ENCODE results near the gene ZNF202. TPM values are rescaled to one million over a fixed set of nuclear protein-coding genes. Genes with fewer than 3 reads are reported as not detected.

The ZNF202 gene
- total and polyA plus RNA-seq, 2 donors (not counting 1 experiment from before 2014, with no cell fraction given): 17.0 to 25.1 TPM

- Histone ChIP-seq H4K20me1 (ENCODE audit: control insufficient read depth, insufficient read depth, low read length, poor library complexity, severe bottlenecking) (peaks cover 13% of the 10 kb centered on the region), H3K9ac (ENCODE audit: low read length) (no peak overlapping the region), H3K4me1 (ENCODE audit: control insufficient read depth in 2 of 2, insufficient read depth in 2 of 2, low read length in 2 of 2) (peaks cover 20 to 21% of the 10 kb centered on the region in 2 donors), H3K27ac (ENCODE audit: low read length in 2 of 2) (no peak overlapping the region), H3K9me3 (ENCODE audit: control extremely low read depth in 1 of 3, control insufficient read depth in 2 of 3, insufficient read depth in 1 of 3, low read length in 2 of 3) (no peaks in the 10 kb centered on the region), H2AFZ (ENCODE audit: insufficient read depth, low read depth, low read length, poor library complexity, severe bottlenecking) (no peak overlapping the region), H3K4me3 (ENCODE audit: control extremely low read depth in 1 of 5, extremely low read depth in 1 of 5, insufficient read depth in 1 of 5, low read depth in 2 of 5, low read length in 4 of 5) (no peak overlapping the region), H3K4me2 (replicated peaks; ENCODE audit: low read depth, low read length, poor library complexity, severe bottlenecking) (no peak overlapping the region), H3K79me2 (ENCODE audit: control insufficient read depth, insufficient read depth, low read length) (peaks cover 50% of the 10 kb centered on the region), H3K36me3 (replicated peaks in 1 of 2; ENCODE audit: control extremely low read depth in 1 of 2, control insufficient read depth in 1 of 2, extremely low read depth in 1 of 2, insufficient read depth in 2 of 2, low read length in 1 of 2) (peaks cover 0 to 17% of the 10 kb centered on the region in 2 experiments), H3K27me3 (replicated peaks in 1 of 4; ENCODE audit: control extremely low read depth in 1 of 4, control insufficient read depth in 3 of 4, insufficient read depth in 4 of 4, low read length in 3 of 4) (no peaks in the 10 kb centered on the region)
- TF ChIP-seq, protein P1, sequence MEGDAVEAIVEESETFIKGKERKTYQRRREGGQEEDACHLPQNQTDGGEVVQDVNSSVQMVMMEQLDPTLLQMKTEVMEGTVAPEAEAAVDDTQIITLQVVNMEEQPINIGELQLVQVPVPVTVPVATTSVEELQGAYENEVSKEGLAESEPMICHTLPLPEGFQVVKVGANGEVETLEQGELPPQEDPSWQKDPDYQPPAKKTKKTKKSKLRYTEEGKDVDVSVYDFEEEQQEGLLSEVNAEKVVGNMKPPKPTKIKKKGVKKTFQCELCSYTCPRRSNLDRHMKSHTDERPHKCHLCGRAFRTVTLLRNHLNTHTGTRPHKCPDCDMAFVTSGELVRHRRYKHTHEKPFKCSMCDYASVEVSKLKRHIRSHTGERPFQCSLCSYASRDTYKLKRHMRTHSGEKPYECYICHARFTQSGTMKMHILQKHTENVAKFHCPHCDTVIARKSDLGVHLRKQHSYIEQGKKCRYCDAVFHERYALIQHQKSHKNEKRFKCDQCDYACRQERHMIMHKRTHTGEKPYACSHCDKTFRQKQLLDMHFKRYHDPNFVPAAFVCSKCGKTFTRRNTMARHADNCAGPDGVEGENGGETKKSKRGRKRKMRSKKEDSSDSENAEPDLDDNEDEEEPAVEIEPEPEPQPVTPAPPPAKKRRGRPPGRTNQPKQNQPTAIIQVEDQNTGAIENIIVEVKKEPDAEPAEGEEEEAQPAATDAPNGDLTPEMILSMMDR (IDR thresholded peaks at IDR 0.05): no peak
- TF ChIP-seq EZH2 (IDR thresholded peaks at IDR 0.05; ENCODE audit: borderline replicate concordance, insufficient read depth, low read depth, low read length, poor library complexity, severe bottlenecking): no peak
- Mint-ChIP-seq H3K4me1 (peaks cover 37% of the 10 kb centered on the region), H3K27ac (no peak overlapping the region), H3K9me3 (ENCODE audit: insufficient read depth) (no peaks in the 10 kb centered on the region), H3K4me3 (no peak overlapping the region), H3K27me3 (no peaks in the 10 kb centered on the region)
- POLR2A ChIA-PET: no interaction called here
- intact Hi-C loops (cut with micrococcal nuclease): no loop called here
- no peak for ATAC-seq (ENCODE audit: low read depth)
- WGBS (ENCODE audit: insufficient coverage): no CpG with 5 or more reads among the region's 2 CpGs
- CTCF ChIA-PET: interaction anchor here (0.6 to 1.4 kb wide), 2 partner anchors 9 to 27 kb away, joined by 3 to 4 read pairs; no protein-coding TSS in a partner anchor
- DNase-seq: no peak
Measured at GRCh38 chr11:123738374-123738773, 3.1 kb downstream of the ZNF202 start.

GRCh38 chr11:123736769-123737168 is 4.7 kb downstream of the ZNF202 start:
- no peak overlapping the region for H3K4me3 ChIP-seq (ENCODE audit: control extremely low read depth in 1 of 5, extremely low read depth in 1 of 5, insufficient read depth in 1 of 5, low read depth in 2 of 5, low read length in 4 of 5)
- peaks cover 0 to 17% of the 10 kb centered on the region in 2 experiments for H3K36me3 ChIP-seq (replicated peaks in 1 of 2; ENCODE audit: control extremely low read depth in 1 of 2, control insufficient read depth in 1 of 2, extremely low read depth in 1 of 2, insufficient read depth in 2 of 2, low read length in 1 of 2)
- H3K4me2 ChIP-seq (replicated peaks; ENCODE audit: low read depth, low read length, poor library complexity, severe bottlenecking): no peak overlapping the region
- no peaks in the 10 kb centered on the region for H3K9me3 Mint-ChIP-seq (ENCODE audit: insufficient read depth)
- H3K9me3 ChIP-seq (ENCODE audit: control extremely low read depth in 1 of 3, control insufficient read depth in 2 of 3, insufficient read depth in 1 of 3, low read length in 2 of 3): no peaks in the 10 kb centered on the region
- H3K9ac ChIP-seq (ENCODE audit: low read length): no peak overlapping the region
- H3K4me3 Mint-ChIP-seq: no peak overlapping the region
- H3K4me1 ChIP-seq (ENCODE audit: control insufficient read depth in 2 of 2, insufficient read depth in 2 of 2, low read length in 2 of 2): peaks cover 13% of the 10 kb centered on the region in 2 donors
- WGBS (ENCODE audit: insufficient coverage): no CpG with 5 or more reads among the region's 3 CpGs
- H3K27me3 ChIP-seq (replicated peaks in 1 of 4; ENCODE audit: control extremely low read depth in 1 of 4, control insufficient read depth in 3 of 4, insufficient read depth in 4 of 4, low read length in 3 of 4): no peaks in the 10 kb centered on the region
- H3K27me3 Mint-ChIP-seq: no peaks in the 10 kb centered on the region
- no peak for TF ChIP-seq EZH2 (IDR thresholded peaks at IDR 0.05; ENCODE audit: borderline replicate concordance, insufficient read depth, low read depth, low read length, poor library complexity, severe bottlenecking)
- TF ChIP-seq, protein P1 (IDR thresholded peaks at IDR 0.05): no peak
- H3K4me1 Mint-ChIP-seq: peaks cover 29% of the 10 kb centered on the region
- peaks cover 16% of the 10 kb centered on the region for H4K20me1 ChIP-seq (ENCODE audit: control insufficient read depth, insufficient read depth, low read length, poor library complexity, severe bottlenecking)
- ATAC-seq (ENCODE audit: low read depth): no peak
- H3K79me2 ChIP-seq (ENCODE audit: control insufficient read depth, insufficient read depth, low read length): peaks cover 43% of the 10 kb centered on the region
- H3K27ac Mint-ChIP-seq: no peak overlapping the region
- DNase-seq: no peak
- no peak overlapping the region for H3K27ac ChIP-seq (ENCODE audit: low read length in 2 of 2)
- ChIA-PET POLR2A (no interaction called here), CTCF (no interaction called here)
- H2AFZ ChIP-seq (ENCODE audit: insufficient read depth, low read depth, low read length, poor library complexity, severe bottlenecking): no peak overlapping the region
- intact Hi-C loops (cut with micrococcal nuclease): no loop called here

All from B cell (primary cell).